GOT3 (cell line): ENCODE data around the gene EFNA2.
"Not testable (repeated sequence)": the region's sequence is repeated elsewhere in the genome, so short reads cannot be mapped to it uniquely, and the experiment has no call there.

Experiments
- DNase-seq: peaks from one replicate; lab custom pipeline; 2025; ENCODE audit warnings: mixed read lengths; lab: John Stamatoyannopoulos, UW

Gene EFNA2

DNA sequence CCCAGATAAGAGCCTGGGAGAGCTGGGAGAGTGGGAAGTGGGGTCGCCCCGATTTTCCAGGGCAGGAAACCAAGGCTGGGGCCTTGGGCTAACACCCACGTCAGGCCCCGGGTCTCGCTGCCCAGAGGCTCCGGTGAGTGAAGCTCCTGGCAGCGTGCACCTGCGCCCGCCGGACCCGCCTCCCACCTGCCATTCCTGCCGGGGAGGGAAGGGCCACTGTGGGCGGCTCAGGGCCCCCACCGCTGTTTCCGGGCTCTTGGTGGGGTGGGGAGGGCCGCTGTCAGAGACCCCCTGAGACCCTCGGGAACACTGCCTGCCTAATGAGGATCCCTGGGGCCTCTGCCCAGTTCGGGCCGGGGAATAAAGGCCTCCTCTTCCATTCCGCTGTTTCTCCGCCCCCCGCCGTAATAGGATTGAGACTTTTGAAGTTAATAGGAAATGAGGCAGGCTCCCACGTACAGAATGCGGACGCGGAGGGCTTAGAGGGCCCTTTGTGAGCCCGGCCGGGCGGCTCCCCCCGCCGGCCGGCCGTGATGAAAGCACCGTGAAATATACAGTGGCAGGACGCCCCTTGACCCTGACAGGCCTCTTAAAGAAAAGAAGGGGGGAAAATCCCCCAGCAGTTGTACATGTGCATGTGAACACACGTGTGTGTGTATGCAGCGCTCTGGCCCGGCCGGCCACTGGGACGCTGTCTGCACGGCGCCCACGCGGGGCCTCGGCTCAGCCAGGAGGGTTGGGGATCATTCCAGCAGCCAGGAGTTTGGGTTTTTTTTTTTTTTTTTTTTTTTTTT is 33.2 kb downstream of the EFNA2 start:
- no peak for DNase-seq

DNA sequence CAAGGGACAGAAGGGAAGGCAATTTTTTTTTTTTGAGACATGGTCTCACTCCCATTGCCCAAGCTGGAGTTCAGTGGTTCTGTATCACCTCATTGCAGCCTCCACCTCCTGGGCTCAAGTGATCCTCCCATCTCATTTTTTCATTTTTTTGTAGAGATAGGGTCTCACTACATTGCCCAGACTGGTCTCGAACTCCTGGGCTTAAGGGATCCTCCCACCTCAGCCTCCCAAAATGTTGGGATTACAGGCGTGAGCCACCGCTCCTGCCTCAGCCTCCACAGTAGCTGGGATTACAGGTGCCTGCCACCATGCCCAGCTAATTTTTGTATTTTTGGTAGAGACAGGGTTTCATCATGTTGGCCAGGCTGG is 34.6 kb downstream of the EFNA2 start:
- not testable (repeated sequence) for DNase-seq

DNA sequence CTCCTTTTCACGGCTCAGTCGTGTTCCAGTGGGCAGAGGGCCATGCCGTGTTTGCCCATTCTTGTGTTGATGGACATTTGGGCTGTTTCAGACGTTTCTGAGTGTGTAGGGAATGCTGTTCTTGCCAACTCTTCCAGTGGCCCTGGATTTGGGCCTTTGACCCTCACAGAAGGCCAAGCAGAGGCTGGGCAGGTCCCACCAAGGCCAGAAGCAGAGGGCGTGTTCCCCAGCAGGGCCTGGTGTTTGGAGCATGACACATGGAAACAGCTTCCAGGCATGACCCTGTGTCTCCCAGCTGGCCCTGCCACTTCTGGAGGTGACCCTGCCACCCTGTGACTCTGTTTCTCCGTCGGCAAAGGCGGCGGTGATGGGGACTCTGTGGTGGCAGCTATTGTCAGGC is 35.9 kb downstream of the EFNA2 start:
- no peak for DNase-seq

DNA sequence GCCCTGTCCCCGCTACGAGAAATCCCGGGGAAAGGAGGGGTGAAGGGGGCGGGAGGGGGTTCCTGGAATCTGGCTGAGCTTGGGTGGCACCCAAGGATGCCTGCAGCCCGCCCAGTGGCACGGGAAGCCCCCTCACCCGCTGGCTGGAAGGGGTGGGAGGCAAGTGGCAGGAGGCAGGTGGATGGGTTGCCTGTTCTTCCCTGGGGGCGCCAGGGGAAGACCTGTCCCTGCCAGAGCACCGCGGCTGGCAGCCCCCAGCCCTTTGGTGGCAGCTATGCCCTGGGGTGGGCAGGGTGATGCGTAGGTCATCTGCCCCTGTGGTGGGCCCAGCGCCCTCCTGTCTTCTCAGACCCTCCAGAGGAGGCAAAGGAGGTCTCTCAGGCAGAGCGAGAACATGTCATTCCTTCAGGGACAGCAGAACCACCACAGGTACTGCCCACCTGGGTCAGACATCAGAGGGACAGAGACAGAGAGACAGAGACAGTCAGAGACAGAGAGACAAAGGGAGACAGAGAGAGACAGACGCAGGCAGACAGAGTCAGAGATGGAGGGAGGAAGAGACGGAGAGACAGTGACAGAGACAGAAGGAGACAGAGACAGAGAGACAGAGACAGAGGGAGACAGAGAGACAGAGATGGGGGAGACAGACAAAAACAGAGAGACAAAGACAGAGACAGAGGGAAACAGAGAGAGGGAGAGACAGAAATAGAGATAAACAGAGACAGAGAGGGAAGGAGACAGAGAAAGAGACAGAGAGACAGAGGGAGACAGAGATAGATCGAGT is 36.7 kb downstream of the EFNA2 start:
- DNase-seq = no peak

DNA sequence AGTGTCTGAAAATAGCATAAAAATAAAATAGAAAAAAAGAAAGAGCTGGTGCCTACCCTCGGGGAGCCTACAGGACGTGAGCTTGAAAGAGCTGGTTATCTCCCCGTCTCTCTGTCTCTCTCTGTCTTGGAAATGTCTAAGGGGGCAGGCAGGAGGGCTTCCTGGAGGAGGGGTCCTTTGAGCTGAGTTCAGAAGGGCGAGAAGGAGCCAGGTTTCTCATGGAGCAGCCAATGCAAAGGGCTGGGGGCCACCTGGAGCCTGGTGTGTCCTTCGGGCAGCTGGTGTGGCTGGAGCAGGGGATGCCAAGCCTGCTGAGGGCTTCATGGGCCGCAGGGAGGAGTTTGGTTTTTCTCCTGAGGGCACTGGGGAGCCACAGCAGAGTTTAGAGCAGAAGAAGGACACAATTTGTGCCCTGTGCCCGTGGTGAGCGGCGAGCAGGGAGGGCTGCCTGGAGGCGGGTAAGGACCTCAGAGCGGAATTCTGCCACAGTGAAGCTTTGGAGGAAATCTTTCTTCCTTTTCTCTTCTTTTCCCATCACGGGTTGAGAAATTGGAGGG is 38.7 kb downstream of the EFNA2 start:
- no peak for DNase-seq

DNA sequence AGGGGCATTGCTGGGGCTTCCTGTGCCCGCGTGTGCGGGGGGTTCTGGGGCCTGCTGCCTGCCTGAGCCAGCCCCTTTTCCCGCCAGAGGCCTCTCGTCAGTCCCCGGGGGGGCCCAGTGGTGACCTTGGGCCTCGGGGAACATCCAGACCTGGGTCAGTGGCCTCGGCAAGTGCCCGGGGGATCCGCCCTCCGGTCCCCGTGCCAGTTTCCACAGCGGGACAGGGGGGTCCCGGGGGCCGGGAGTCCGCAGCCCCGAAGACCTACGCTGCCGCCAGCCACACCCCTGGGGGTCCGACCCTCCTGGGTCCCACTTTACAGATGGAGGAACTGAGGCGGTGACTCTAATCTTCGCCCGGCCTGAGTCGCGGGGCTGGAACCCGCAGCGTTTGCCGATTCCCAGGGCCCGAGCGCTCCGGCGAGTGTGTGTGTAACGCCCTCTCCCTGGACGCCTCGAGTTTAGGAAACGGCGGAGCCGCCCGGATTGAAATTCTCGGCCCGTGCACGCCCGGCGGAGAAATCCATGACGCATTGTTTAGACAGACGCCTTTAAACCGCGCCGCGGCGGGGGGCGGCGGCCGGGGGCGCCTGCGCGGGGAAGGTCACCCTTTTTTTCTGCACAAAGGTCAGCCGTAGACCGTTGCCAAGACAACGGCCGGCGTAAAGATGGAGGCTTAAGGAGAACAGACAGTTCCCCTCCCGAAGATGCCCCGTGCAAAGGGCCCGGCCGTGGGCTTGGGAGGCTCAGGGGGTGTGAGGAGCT is 39.3 kb downstream of the EFNA2 start:
- DNase-seq = peak; percentile 22

DNA sequence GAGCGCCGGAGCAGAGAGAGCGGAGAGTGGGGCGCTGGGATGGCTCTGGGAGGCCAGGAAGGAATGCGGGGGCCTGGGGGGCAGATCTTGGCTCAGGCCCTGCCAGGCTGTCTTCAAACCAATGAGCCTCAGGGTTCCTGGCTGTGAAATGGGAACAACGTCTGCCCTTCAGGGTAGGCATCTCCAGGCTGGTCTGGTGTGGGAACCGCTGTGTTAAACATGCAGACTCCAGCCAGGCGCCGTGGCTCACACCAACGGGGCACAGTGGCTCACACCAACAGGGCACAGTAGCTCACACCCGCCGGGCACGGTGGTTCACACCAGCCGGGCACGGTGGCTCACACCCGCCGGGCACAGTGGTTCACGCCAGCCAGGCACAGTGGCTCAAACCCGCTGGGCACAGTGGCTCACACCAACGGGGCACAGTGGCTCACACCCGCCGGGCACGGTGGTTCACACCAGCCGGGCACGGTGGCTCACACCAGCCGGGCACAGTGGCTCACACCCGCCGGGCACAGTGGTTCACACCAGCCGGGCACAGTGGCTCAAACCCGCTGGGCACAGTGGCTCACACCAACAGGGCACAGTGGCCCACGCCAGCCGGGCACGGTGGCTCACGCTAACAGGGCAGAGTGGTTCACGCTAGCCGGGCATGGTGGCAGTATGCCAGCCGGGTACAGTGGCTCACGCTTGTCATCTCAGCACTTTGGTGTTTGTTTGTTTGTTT is 40.1 kb downstream of the EFNA2 start:
- no peak for DNase-seq

DNA sequence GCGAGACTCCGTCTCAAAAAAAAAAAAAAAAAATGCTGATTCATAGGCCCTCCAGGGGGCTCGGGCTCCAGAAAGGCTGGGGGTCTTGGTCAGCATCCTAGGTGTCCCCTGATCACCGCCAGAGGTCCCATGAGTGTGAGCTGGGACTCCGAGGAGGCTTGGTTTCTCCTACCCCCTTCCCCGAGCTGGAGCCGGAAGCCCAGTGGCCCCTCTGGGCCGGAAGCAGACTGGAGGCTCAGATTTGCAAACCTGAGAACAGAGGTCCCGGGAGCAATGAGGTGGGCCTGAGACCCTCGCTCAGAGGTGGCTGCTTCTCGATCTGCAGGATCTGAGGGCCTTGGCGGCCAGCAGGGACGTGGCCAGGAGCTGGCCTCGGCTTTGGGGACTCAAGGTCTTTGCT is 41.5 kb downstream of the EFNA2 start:
- no peak for DNase-seq

DNA sequence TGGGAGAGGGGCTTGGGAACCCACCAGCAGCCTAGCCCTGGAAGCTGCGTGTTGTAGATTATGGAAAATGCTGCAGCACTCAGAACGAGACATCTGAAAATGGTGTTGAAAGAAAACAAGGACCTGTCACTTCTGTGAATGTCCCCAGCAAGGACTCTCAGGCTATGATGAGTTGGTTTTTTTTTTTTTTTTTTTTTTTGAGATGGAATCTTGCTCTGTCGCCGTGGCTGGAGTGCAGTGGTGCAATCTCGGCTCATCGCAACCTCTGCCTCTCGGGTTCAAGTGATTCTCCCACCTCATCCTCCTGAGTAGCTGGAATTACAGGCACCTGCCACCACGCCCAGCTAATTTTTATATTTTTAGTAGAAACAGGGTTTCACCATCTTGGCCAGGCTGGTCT is 46.5 kb downstream of the EFNA2 start:
- not testable (repeated sequence) for DNase-seq

DNA sequence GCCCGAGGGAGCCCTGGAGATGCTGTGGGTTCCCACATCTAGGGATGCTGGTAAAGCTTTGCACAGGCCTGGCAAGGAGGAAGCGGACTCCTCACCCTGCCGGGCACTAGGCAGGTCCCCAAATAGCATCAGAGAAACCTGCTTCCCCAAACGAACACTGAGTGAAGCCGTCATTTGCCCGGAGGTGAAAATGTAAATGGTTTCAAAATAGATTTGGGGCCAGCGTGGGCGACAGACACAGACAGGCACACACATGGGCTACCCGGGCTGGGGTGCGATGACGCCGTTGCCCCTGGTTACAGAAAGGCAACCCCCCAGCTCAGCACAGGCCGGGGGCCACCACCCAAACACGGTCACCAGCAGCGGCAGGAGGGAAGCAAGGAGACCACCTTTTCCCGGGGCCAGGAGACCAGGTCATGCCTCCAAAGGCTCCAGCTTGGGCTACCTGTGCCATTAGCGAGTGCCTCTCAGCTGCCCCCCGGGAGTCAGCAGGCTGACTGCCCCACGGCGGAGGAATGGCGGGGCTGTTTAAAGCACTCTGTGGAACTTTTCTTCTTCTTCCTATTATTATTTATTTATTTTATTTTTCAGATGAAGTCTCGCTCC is 50.5 kb downstream of the EFNA2 start:
- no peak for DNase-seq

DNA sequence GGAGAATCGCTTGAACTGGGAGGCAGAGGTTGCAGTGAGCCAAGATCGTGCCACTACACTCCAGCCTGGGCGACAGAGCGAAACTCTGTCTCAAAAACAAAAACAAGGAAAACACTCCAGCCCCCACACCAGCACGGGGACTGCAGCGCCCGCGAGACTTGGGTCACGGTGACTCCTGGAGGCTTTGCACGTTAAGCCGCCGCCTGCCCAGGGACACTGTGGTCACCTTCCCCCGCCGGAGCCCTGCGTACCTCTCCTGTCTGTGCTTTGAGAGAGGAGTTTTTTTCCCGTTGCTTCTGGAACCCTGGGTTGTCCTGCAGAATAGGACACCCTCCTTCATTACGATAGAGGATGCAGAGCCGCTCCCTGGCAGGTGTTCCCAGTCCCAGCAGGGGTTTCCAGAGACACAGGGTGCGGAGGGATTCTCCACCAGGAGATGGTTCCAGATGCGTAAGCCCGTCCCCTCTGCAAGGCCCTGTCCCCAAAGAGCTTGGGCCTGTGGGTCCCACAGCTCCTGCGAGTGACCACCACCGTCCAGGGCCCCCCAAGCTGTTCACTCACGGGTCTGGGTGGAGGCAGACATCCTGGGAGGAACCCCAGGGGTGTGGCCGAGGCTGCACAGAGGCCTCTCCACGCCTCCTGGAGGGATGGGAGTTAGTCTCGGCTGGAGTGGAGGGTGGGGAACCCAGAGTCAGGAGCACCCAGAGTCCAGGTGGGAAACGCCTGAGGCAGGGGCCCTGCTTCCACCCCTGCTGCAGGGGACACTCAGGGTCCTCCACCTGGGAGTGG is 55.2 kb downstream of the EFNA2 start:
- no peak for DNase-seq

DNA sequence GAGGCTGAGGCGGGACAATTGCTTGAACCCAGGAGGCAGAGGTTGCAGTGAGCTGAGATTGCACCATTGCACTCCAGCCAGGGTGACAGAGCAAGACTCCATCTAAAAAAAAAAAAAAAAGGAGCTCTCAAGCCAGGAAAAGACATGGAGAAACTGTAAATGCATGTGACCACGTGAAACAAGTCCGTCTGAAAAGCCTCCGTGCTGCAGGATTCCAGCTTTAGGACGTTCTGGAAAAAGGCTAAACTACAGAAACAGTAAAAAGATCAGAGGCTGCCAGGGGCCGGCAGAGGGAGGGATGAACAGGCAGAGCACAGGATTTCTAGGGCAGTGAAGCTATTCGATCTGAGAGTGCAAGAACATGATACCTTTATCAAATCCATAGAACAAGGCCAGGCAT is 57.4 kb downstream of the EFNA2 start:
- DNase-seq = no peak

DNA sequence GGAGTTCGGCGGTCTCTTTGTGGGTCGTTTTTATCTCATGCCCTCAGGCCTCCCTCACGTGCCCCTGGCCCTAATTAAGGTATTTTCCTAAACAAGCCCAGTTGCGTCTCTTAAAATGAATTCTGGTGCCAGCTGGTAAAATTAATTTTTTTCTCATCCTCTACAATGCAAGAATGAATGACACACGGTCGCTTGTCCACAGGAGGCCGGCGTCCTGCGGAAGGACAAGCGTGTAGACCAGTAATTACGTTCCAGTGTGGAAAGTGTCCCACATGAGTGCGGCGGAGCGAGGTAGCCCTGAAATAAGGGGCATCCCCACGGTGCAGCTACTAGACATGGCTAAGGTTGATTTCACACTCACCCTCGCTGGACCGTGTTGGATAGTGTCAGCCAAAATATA is 63.5 kb downstream of the EFNA2 start:
- DNase-seq = no peak

DNA sequence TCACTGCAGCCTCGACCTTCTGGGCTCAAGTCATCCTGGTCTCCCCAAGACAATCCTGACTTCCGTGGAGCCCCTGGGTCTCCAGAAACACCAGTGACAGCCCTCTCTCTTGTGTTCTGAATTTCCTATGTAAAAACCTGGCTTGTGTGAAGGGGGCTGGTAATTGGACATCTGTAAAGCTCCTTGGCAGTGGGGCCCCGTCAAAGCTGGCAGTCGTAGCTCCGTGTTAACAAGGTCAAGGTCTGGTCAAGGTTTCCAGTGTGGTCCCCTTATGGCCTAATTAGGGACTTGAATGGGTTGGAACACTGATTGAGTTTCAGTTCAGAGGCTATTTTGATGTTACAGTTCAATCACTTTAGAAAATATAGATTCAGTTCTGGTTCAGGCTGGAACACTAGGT is 65.2 kb downstream of the EFNA2 start:
- DNase-seq = no peak
